ENCODE measurements around the gene SYNJ1.

SYNJ1 gene

DNA sequence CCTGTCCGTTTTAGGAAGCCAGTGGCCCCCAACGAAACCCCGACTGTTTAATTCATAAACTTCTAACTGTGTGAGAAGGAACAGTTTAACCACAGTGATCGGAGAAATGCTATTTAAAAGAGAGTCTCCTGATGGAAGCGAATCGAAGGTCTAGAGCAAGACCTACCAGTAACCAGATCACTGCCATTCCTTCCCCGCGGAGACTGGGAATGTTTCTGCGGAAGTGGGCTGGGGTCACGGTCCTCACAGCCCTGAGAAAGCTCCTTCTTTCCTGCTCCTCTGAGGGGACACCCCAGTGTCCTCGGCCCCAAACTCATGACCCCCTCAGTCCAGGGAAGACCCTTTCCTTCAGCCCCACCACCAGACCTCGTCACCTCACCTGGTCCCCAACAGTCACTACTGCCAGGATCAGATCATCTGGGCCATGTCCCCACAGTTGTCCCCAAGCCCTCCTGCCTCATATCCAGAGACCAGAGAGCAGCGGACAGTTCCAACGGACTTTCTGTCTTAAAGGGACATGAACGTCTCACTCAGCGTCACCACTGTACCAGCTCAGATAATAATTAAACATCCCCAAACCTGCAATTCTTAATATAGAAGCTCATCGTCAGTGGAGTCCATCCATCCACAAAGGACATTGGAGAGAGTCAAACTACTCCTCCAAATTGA is 142.6 kb downstream of the SYNJ1 start, which contains the start of gene TCP10L:
Gene TCP10L, minus strand, starts transcription at position 482 of the 669 bp plus-strand sequence. CDS start 1,219 bp downstream, outside the sequence.
- DNase-seq (ENCODE audit: low spot score) (no peak), ATAC-seq (ENCODE audit: low read depth) (no peak)
- H3K27ac ChIP-seq (ENCODE audit: poor library complexity, severe bottlenecking) = no peak within 1 kb of the TSS
- no peaks in the 10 kb centered on the region for H3K4me1 ChIP-seq (ENCODE audit: insufficient read depth, poor library complexity, severe bottlenecking)
- H3K36me3 ChIP-seq (ENCODE audit: low read depth) = no peaks in the 10 kb centered on the region
- H3K27me3 ChIP-seq (ENCODE audit: insufficient read depth, poor library complexity, severe bottlenecking) = no peaks in the 10 kb centered on the region
- H3K4me3 ChIP-seq (ENCODE audit: severe bottlenecking) = no peak within 1 kb of the TSS
- no peaks in the 10 kb centered on the region for H3K9me3 ChIP-seq (ENCODE audit: severe bottlenecking)
- TF ChIP-seq, protein P1, sequence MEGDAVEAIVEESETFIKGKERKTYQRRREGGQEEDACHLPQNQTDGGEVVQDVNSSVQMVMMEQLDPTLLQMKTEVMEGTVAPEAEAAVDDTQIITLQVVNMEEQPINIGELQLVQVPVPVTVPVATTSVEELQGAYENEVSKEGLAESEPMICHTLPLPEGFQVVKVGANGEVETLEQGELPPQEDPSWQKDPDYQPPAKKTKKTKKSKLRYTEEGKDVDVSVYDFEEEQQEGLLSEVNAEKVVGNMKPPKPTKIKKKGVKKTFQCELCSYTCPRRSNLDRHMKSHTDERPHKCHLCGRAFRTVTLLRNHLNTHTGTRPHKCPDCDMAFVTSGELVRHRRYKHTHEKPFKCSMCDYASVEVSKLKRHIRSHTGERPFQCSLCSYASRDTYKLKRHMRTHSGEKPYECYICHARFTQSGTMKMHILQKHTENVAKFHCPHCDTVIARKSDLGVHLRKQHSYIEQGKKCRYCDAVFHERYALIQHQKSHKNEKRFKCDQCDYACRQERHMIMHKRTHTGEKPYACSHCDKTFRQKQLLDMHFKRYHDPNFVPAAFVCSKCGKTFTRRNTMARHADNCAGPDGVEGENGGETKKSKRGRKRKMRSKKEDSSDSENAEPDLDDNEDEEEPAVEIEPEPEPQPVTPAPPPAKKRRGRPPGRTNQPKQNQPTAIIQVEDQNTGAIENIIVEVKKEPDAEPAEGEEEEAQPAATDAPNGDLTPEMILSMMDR (IDR thresholded peaks at IDR 0.05; ENCODE audit: poor library complexity, severe bottlenecking) = no peak

DNA sequence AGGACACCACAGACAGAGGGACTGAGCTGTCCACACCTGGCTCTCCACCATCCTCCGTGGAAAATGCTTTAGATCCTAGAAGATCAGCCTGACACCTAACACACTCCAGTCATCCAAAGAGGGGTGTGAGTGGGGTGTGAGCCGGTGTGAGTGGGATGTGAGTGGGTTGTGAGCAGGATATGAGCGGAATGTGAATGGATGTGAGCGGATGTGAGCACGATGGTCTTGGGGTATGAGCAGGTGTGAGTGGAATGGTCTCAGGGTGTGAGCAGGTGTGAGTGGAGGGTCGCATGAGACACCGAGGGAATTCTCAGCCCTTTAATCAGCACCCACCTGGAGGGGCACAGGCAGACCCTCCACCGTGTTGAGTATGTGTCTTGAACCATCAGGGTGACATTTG is 143.3 kb downstream of the SYNJ1 start:
- no peak overlapping the region for H3K4me3 ChIP-seq (ENCODE audit: severe bottlenecking)
- ATAC-seq (ENCODE audit: low read depth) (no peak), DNase-seq (ENCODE audit: low spot score) (no peak)
- no peaks in the 10 kb centered on the region for H3K4me1 ChIP-seq (ENCODE audit: insufficient read depth, poor library complexity, severe bottlenecking)
- no peaks in the 10 kb centered on the region for H3K27me3 ChIP-seq (ENCODE audit: insufficient read depth, poor library complexity, severe bottlenecking)
- no peak overlapping the region for H3K27ac ChIP-seq (ENCODE audit: poor library complexity, severe bottlenecking)
- H3K36me3 ChIP-seq (ENCODE audit: low read depth) = no peaks in the 10 kb centered on the region
- no peaks in the 10 kb centered on the region for H3K9me3 ChIP-seq (ENCODE audit: severe bottlenecking)
- TF ChIP-seq, protein P1 (IDR thresholded peaks at IDR 0.05; ENCODE audit: poor library complexity, severe bottlenecking) = no peak

DNA sequence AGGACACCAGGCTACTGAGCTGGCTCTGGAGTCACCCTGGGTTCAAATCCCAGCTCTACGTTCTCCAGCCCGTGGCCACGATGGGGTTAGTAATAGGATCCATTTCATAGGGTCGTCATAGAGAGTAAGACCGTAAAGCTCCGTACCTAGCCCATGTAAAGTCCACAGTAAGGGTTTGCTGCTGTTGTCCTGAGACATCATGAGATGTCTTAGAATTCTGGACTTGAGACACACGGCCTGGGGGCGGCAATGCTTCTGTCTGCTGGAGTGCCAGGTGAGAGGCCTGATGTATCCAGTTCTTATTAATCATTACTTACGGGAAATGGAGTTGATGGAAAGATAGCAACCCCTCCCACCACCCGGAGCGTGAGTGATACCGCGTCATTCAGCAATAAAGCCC is 146.1 kb downstream of the SYNJ1 start:
- Histone ChIP-seq H3K4me3 (ENCODE audit: severe bottlenecking) (no peak overlapping the region), H3K36me3 (ENCODE audit: low read depth) (no peaks in the 10 kb centered on the region), H3K4me1 (ENCODE audit: insufficient read depth, poor library complexity, severe bottlenecking) (no peaks in the 10 kb centered on the region), H3K27me3 (ENCODE audit: insufficient read depth, poor library complexity, severe bottlenecking) (no peaks in the 10 kb centered on the region), H3K9me3 (ENCODE audit: severe bottlenecking) (no peaks in the 10 kb centered on the region), H3K27ac (ENCODE audit: poor library complexity, severe bottlenecking) (no peak overlapping the region)
- ATAC-seq (ENCODE audit: low read depth) (no peak), DNase-seq (ENCODE audit: low spot score) (no peak)
- TF ChIP-seq, protein P1 (IDR thresholded peaks at IDR 0.05; ENCODE audit: poor library complexity, severe bottlenecking) = no peak

DNA sequence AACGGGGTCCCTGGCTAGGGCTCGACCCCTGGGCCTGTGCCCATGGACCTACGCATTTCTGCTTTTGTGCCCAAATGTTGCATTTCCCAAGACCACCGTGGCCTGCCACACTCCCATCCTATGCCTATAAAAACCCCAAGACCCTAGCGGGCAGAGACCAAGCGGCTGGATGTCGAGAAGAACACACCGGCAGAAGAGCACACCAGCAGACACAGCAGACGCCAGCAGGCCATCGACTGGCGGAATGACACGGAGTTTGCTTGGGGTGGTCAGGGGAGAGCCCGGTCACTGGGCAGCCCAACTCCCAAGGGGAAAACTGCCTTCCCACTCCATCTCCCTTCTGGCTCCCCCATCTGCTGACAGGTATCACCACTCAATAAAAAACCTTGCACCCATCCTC is 146.9 kb downstream of the SYNJ1 start:
- no peak overlapping the region for H3K4me3 ChIP-seq (ENCODE audit: severe bottlenecking)
- TF ChIP-seq, protein P1 (IDR thresholded peaks at IDR 0.05; ENCODE audit: poor library complexity, severe bottlenecking) = no peak
- ATAC-seq (ENCODE audit: low read depth) (no peak), DNase-seq (ENCODE audit: low spot score) (no peak)
- H3K36me3 ChIP-seq (ENCODE audit: low read depth) = no peaks in the 10 kb centered on the region
- H3K9me3 ChIP-seq (ENCODE audit: severe bottlenecking) = no peaks in the 10 kb centered on the region
- H3K27me3 ChIP-seq (ENCODE audit: insufficient read depth, poor library complexity, severe bottlenecking) = no peaks in the 10 kb centered on the region
- no peaks in the 10 kb centered on the region for H3K4me1 ChIP-seq (ENCODE audit: insufficient read depth, poor library complexity, severe bottlenecking)
- H3K27ac ChIP-seq (ENCODE audit: poor library complexity, severe bottlenecking) = no peak overlapping the region

Data from RWPE2 (cell line).